Measurements from ENCODE around the gene ALKBH3.

DNA sequence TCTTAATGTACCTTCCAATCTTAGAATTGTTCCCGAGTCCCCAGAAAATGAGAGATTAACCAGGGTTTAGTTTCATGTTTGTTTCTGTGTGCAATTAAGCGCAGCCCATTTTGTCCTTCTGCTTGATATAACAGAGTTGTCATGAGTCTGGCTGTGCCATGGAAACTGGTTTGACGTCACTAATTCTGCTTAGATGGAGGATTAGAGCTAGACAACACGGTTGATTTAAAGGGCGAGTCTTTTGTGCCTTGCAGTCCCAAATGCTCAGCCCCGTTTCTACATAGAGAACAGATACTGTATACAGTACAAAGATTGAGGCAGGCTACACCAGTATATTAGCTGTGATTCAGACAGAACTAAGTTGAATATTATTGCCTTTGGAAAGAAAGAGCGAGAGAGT, 45.5 kb upstream of the ALKBH3 start:
- TF ChIP-seq, protein P1, sequence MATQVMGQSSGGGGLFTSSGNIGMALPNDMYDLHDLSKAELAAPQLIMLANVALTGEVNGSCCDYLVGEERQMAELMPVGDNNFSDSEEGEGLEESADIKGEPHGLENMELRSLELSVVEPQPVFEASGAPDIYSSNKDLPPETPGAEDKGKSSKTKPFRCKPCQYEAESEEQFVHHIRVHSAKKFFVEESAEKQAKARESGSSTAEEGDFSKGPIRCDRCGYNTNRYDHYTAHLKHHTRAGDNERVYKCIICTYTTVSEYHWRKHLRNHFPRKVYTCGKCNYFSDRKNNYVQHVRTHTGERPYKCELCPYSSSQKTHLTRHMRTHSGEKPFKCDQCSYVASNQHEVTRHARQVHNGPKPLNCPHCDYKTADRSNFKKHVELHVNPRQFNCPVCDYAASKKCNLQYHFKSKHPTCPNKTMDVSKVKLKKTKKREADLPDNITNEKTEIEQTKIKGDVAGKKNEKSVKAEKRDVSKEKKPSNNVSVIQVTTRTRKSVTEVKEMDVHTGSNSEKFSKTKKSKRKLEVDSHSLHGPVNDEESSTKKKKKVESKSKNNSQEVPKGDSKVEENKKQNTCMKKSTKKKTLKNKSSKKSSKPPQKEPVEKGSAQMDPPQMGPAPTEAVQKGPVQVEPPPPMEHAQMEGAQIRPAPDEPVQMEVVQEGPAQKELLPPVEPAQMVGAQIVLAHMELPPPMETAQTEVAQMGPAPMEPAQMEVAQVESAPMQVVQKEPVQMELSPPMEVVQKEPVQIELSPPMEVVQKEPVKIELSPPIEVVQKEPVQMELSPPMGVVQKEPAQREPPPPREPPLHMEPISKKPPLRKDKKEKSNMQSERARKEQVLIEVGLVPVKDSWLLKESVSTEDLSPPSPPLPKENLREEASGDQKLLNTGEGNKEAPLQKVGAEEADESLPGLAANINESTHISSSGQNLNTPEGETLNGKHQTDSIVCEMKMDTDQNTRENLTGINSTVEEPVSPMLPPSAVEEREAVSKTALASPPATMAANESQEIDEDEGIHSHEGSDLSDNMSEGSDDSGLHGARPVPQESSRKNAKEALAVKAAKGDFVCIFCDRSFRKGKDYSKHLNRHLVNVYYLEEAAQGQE (IDR thresholded peaks at IDR 0.05; ENCODE audit: insufficient read depth in 1 of 2, low read depth in 2 of 2, low read length in 2 of 2): no peak
- no peak for TF ChIP-seq POLR2AphosphoS5 (IDR thresholded peaks at IDR 0.05; ENCODE audit: low read depth, low read length)
- TF ChIP-seq TAF1 (IDR thresholded peaks at IDR 0.05; ENCODE audit: borderline replicate concordance, insufficient read depth, low read length): no peak
- no peak for TF ChIP-seq SIN3A (IDR thresholded peaks at IDR 0.05; ENCODE audit: borderline replicate concordance, insufficient read depth, low read length)

All from PFSK-1 (cell line).